DMS53 treated with DMSO at 0.1 percent for 48 hours (cell line): ENCODE data around the gene MGAM2.
"Not testable (repeated sequence)": the region's sequence is repeated elsewhere in the genome, so short reads cannot be mapped to it uniquely, and the experiment has no call there.

Experiments
- DNase-seq: peaks from one replicate; lab custom pipeline; 2025; ENCODE audit not compliant: unreplicated experiment; lab: John Stamatoyannopoulos, UW

The MGAM2 gene

DNA sequence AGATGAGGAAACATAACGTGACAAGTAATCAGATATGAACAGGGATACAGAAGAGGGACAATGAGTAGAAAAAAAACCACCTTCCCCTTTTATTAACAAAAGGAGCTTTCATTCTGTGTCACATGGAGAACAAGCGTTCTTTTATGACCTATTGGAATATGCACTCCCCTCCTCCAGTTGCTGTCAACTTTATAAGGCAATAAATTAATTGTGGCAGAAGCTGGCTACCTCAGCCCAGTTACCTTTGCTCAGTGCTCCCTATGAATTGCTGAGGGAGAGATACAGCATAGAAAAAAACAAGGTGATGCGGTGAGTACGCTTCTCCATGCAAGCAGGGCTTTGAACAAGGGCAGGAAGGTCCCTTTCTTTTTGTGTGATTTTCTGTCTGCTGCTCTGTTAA, at the start of gene MGAM2:
Gene MGAM2, plus strand, starts transcription at position 220 of the 400 bp plus-strand sequence. CDS start 5,156 bp downstream, outside the sequence.
- DNase-seq, result no peak

DNA sequence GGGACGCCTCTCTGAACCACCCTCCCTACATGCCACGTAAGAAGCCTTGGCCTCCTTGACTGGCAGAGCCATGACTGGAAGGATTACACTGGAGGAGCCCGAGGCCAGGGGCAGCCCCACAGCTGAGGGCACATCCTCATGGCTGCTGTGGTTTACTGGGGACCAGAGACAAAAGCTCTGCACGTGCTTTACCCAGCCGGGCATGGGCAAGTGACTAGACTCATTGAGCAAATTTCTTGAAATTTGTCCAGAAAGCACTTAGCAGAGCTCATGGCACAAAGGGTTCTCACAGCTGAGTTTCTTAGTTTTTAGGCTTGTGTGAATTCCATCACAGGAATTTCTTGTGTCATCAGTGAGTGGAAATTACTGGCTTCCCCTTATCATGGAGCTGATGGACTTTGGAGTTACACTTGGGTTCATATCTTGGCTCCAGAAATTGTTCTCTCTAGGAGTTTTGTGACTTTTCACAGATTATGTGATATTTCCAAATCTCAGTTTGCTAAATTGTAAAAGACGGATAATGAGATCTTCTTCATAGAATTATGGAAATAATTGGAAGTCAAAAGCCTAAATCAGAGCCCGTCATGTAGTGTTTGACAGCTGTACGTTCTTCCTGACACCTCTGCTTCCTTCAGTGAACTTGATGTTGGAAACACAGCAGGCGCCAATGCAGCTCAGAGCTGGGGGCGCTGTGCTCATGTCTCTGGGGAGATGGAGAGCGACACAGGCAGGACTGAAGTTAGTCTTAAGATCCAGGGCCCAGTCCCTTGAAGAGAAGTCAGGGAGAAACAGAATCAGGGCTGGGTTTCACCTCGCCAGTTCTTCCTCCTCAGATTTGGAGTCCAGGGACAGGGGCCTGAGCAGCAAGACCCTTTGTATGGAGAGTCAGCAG, 47.7 kb upstream of the MGAM2 start:
- DNase-seq, result no peak

DNA sequence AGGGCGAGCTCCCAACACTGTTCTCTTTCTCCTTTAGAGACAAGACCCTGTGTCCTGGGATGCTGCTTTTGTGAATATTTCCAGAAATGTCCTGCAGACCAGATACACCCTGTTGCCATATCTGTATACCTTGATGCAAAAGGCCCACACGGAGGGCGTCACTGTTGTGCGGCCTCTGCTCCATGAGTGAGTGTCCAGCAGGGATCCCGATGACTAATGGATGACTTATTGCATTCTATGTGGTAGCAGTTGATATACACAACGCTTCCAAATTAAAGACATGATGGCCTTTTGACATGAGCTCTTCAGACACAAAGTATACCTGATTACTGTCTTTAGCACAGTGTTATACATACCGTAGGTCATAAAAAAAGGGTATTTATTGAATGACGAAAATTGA, 45.0 kb upstream of the MGAM2 start:
- no peak for DNase-seq

DNA sequence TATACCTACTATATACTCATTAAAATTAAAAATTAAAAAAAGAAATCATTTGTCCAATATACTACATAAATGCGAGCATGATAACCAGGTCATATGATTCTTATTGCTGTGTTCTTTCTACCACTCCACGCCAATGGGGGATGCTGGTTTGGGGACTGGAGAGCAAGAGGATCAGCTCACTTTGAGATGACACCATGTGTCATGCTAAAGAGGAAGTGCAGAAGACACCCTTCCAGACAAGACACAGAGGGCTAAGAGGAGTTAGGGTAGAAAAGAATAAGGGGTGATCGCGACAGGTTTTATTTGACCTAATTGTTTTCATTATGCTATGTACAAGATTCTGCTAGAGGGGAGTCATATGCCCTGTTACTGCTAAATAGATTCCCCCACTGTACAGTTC, 33.8 kb upstream of the MGAM2 start:
- no peak for DNase-seq

DNA sequence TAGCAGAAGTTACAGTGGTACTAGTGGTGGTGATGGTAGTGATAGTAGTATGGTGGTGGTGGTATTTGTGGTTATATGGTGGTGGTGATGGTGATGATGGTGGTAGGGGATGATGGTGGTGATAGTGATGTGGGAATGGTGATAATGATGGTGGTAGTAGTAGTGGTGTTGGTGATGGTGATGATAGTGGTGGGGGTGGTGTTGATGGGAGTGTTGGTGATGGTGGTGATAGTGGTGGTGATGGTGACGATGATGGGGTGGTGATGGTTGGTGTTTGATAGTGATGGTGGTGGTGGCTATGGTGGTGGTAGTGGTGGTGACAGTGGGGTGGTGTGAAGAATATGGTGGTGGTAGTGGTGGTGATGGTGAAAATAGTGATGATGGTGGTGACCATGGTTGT, 27.9 kb upstream of the MGAM2 start:
- no peak for DNase-seq

DNA sequence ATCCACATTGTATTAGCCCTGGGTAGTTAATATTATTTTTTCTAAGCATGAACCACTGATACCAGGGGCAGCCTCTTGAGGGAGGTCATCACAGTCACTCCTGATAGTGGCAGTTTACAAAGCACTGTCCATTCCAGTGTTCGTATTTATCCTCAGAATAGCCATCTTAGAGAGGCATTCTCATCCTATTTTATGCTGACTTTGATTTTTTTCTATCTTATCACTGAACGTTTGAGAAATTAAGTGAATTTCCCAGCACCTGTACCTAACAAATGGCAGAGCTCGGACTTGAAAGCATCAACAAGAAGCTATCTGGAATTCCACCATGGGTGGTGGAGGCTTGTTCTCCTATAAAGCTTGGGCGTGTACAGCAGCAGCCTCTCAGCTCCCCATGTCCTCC, 26.1 kb upstream of the MGAM2 start:
- no peak for DNase-seq

DNA sequence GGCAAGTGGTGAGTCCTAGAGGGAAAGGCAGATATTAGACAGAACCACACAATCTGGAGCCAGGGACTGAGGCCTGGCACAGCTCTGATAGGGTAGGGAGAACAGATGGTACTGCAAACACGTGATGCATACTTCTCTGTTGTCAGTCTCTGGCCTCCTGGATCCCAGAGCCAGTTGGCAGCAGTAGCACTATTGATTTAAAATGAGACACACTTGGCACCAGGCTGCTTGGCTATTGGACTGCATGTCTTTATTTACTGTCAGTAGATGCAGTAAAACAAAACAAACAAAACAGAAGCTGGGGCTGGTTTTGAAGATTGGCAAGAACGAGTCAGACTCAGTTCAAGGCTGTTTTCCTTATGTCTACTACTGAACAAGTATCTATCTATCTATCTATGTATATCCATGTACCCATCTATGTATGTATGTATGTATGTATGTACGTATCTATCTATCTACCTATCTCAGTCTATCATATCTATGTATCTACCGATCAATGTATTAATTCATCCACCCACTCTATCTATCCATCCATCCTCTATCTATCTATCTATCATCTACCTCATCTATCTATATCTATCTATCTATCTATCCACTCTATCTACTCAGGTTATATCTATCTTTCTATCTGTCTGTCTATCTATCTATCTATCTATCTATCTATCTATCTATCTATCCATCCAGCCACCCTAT, 23.4 kb upstream of the MGAM2 start:
- DNase-seq, result no peak

DNA sequence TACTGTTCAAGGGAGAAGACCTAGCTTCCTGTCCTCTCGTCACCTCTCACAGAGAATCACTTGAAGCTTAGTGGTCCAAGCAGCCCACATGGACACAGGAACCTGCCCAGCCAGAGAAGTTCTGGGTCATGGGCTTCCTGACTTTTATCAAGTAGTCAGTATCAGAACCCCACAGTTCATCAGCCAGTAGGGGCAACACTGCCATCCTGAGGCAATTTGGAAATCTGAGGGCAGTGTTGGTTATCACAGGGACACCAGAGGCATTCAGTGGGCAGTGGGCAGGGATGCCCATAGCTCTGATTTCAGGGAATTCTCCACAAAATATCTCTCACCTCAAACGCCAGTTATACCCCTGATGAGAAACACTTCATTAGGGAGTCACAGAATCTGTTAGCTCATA, 22.5 kb upstream of the MGAM2 start:
- no peak for DNase-seq

DNA sequence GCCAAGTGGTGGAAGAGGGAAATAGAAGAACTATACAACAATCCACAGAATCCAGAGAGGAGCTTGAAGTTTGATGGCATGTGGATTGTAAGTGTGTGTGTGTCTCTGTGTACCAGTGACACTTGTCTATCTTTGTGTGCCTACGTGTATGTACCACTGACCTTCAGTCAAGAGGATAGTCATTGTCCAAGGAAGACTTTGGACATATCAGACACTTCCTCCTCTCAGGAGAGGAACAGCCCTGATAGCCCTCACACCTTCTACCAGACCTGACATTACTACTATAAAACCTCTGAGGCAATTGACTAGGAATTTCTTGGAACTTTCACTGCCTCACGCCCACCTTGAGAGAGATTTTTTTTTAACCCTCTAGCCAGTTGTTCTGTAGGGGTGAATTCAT, 19.6 kb upstream of the MGAM2 start:
- DNase-seq, result no peak

DNA sequence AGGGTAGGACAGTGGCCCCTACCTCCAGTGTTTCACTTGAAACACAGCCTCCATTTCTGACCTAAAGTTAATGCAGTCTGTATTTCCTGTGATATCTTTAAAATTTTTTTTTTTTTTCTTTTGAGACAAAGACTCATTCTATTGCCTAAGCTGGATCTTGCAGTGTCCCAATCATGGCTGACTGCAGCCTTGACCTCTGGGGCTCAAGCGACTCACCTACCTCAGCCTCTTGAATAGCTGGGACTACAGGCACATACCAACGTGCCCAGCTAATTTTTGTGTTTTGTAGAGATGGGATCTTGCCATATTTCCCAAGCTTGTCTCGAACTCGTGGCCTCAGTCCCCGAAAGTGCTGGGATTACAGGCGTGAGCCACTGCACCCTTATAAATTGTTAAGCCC, 16.7 kb upstream of the MGAM2 start:
- no peak for DNase-seq

DNA sequence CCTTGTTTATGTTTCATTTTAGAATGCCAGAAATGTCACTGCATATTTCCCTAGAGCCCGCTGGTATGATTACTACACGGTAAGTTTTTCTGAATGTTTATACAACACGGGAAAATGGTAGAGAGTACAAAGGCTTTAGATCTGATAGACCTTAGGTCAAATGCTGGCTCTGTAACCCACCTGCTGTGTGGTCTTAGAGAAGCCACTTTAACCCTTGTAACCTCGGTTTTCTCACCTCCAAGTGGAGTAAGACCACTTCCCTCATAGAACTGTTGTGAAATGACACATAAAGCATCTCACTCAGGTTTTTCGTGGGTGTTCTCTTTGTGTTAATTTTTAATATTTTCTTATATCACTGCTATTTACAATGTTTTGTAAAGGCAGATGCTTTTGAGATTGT, 13.9 kb upstream of the MGAM2 start:
- no peak for DNase-seq

DNA sequence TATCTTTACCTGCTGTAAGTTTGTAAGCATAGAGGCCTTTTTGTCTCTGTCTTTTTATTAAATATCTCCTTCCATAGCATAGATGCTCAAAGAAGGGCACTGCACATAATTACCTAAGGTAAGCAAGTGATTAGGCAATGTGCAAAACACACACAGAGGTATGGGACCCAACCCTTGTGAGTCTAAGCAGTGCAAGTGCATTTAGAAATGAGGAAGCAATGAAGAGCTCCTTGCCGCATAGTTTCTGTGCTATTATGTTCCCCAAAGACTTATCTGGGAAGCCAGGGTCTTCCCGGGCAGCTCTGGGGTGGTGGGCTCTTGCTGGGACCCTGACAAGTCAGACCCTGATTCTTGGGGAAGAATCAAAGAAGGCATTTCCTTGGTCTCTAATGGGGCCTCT, 13.5 kb upstream of the MGAM2 start:
- no peak for DNase-seq

DNA sequence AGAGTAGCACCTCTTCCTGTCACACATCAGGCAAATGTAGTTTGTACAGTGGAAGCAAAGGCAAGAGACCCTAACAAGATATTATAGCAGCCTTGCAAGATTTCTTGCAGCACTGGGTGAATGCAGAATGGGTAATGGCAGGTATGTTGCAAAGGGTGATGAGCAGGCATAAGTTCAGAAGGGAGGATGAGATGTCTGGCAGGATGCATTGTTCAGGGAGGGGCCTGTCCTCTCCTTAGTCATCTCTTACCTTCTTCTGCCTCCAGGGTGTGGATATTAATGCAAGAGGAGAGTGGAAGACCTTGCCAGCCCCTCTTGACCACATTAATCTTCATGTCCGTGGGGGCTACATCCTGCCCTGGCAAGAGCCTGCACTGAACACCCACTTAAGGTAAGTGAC, 12.2 kb upstream of the MGAM2 start:
- not testable (repeated sequence) for DNase-seq

DNA sequence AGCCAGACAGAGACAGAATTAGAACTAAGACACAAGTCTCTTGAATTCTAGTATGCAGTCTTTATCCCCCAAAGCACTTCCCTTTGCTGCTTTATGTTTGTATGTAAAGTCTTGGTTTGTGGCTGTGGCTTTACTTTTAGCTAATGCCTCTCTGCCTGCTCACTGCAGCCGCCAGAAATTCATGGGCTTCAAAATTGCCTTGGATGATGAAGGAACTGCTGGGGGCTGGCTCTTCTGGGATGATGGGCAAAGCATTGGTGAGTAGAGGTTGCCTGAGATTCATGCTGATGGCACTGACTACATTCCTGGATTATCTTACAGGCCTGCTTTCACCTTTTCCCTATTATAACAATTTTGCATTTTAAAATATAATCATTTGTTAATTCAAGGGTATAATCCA, 10.9 kb upstream of the MGAM2 start:
- no peak for DNase-seq

DNA sequence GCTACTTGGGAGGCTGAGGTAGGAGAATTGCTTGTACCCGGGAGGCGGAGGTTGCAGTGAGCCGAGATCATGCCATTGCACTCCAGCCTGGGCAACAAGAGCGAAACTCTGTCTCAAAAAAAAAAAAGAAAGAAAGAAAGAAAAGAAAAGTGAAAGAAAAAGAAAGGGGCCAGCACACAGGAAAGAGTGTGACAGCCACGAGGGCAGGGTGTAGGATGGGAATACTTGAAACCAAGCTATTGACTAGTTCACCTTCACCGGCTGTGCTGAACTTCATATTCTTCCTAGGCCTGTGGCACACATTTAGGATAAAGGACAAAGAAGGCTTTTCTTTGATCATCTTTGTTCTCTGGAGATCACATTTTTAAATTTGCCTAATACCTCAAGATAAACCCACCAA, 9.7 kb upstream of the MGAM2 start:
- DNase-seq, result not testable (repeated sequence)

DNA sequence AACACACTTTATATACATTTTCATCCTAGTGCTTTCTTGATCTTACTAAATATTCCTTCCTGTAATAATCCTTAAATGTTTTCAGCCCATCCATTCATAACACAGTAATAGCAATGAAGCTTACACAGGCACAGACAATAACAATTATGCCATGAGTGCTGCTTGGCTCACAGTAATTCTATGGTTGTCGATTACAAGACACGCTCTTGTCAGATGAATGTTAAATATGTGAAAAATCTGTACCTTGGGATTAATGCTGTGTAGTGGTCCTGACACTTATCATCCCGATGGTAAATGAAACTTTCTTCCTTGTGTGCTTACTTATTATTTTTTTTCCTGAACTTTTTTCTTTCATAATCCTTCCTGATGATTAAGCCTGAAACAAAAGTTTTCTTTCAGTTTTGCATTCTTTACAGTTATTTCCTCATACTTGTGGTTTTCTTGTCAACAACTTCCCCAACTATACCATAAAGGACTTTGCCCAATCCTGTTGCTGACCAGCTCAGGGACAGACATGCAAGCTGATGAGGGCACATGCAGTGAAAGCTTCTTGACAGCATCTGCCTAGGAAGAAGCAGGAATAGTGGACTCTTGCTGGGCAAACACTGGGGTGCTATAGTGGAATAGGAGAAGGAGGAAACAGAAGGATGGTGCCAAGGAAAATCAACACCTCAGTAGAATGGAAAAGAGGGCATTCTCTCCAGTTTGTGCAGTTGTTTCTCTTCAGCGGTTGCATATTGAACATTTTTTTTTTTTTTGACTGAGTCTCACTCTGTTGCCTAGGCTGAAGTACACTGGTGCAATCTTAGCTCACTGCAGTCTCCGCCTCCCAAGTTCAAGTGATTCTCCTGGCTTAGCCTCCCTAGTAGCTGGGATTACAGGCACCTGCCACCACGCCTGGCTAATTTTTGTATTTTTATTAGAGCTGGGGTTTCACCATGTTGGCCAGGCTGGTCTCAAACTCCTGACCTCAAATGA, 6.7 kb upstream of the MGAM2 start:
- no peak for DNase-seq

DNA sequence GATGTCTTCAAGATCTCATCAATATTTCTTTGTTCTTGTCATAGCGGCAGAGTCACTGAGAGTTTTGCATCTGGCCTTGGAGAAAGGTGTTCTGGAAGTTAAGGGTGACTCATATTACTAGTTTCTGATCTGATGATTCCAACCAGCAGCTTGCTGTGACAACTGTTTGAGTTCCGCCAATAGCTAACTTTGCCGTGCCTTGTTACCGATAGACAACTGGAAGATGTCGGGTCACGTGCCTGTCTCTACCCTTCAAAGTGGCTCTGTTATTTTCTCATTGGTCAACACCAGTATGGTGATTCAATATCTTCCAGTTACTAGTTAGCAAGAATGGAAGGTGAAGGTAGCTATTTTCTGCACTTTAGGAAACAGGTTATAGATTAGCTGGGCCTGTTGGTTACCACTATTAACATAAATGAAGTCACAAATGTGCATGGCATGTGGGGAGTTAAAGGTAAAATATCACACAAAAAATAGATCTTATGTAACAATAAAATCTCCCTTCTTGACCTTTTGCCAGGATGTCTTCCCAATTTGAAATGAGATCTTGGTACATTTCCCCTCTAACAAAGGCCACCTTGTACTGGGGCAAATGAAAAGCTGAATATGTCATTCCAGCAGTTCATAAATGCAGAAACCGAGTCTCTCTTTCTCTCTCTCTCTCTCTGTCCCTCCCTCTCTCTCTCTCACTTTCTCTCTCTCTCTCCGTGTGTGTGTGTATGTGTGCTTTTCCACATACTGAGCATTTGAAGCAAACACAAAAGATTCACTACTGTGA, 2.6 kb upstream of the MGAM2 start:
- DNase-seq, result no peak

DNA sequence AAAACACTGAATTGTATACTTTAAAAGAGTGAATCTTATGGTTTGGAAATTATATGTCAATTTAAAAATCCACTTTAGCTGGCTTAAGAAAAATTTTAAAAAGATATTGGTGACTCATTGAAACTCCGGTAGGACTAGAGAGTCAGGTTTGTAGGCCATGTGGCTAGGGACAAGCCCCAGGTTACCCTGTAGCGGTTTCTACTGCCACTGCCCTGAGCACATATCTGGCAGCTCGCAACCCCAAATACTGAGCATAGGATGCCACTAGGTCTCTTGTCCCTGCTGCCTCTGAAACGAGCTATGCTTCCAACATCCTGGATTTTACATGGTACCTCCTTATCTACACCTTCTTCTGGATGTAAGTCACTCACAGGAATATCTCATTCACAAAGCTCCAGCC, 1.4 kb upstream of the MGAM2 start:
- DNase-seq, result no peak

DNA sequence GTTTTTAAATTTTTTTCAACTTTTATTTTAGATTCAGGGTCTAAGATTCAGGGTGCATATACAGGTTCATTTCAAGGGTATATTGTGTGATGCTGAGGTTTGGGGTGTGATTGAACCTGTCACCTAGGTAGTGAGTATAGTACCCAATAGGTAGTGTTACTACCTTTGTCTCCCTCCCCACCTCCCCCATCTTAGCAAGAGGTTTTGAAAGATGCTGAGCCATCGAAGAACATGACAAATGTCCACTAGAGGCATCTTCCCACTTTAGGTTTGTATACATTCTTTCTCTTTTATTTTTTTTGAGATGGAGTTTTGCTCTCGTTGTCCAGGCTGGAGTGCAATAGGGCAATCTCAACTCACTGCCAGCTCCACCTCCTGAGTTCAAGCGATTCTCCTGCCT, 880 bp upstream of the MGAM2 start:
- DNase-seq, result no peak

DNA sequence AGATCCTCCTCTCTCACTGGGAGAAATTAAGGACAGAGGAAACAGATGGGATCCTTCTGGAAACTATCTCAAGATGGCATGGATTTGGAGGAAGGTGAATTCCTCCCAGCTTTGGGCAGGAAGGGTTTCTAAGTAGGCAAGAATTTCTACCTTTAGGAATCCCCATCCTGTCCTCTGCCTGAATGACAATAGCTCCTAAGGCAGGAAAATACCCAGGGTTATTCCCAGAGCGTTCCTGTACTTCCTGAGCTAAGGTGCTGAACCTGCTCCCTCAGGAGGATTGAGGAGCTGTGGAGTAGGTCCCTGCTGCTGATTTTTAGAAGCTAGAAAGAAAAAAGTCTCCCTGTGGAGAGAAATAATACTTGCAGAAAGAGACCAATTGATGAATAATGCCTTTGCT, 568 bp downstream of the MGAM2 start:
- no peak for DNase-seq

DNA sequence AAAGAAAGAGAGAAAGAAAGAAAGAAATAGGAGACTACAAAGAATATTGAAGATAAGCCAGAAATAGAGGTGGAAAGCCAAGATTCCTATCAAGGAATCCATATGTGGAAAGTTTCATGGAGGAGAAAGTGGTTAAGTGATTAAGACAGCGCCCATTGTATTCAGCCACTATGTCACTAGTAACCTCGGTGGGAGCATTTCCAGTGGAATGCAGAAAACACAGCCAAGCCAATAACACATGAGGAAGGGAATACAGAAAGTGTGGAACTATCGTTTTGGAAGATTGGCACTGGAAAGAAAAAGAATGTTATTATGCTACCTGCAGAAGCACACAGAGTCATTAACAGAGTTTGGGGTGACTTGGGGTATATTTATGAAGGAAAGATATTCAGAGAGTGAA, 2.7 kb downstream of the MGAM2 start:
- no peak for DNase-seq
